ENCODE data around the gene GGNBP2. TPM values are rescaled to one million over a fixed set of nuclear protein-coding genes. Genes with fewer than 3 reads are reported as not detected.

The GGNBP2 gene
- total and polyA plus RNA-seq, 2 experiments from 2014 or later, result 40.1 to 51.5 TPM

DNA sequence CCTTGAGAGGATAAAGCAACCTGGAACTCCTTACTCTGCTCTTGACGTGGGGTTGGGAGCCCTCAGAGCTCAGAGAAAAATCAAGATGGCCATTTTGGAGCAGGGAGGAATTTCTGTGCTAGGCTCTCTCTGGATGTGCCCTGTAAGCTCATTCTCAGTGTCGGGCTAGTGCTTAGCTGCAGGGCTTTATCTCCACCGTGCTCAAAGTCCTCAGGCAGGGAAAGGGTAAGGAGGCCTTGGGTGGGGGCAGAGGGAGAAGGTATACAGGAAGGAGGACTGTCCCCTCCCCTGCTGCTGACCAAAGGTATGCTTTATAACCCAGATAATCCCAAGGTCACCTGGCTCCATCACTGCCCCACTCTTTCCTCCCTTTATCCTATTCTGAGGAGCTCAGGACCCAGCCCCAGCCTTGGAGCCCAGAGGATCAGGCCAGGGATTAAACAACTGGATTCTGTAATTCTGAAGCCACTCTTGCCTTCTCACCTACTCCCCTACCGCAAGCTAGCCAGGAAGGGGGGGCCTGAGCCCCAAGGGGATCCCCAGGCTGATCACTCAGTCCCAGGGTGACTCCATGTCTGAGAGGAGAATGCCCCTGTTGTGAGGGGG lies 48.1 kb downstream of the GGNBP2 start:
- H3K4me1 ChIP-seq (ENCODE audit: insufficient read depth), result peaks cover 12% of the 10 kb centered on the region
- 45 to 53% methylated on average over 4 of the region's 4 CpGs for WGBS, 2 experiments (ENCODE audit: low coverage in 1 of 2, low lambda C conversion rate in 2 of 2, missing lambda C conversion rate in 2 of 2)
- no peaks in the 10 kb centered on the region for H3K9me3 ChIP-seq (ENCODE audit: low read depth)
- H2AFZ ChIP-seq, result peak overlapping the region; percentile 65; the same call in 1 of the 2 replicates
- TF ChIP-seq EZH2phosphoT487 (IDR thresholded peaks at IDR 0.05; ENCODE audit: insufficient read depth, low read depth) (no peak), EZH2 (IDR thresholded peaks at IDR 0.05; ENCODE audit: insufficient read depth, poor library complexity, severe bottlenecking) (no peak)
- H4K20me1 ChIP-seq (ENCODE audit: insufficient read depth), result no peaks in the 10 kb centered on the region
- peaks cover 22% of the 10 kb centered on the region for H3K36me3 ChIP-seq (ENCODE audit: low read depth)
- peak overlapping the region; percentile 85 for H3K9ac ChIP-seq
- peak overlapping the region; percentile 80 for H3K4me3 ChIP-seq
- no peak overlapping the region for H3K27ac ChIP-seq
- no peaks in the 10 kb centered on the region for H3K27me3 ChIP-seq (replicated peaks; ENCODE audit: insufficient read depth)
- no peaks in the 10 kb centered on the region for H3K9me2 ChIP-seq (ENCODE audit: insufficient read depth)
- in situ Hi-C loops (cut with MboI), result no loop called here
- DNase-seq, result no peak
- peak overlapping the region; percentile 76 for H3K4me2 ChIP-seq (ENCODE audit: unreplicated experiment)
- no peaks in the 10 kb centered on the region for H3K79me2 ChIP-seq (ENCODE audit: insufficient read depth)
- peaks cover 33% of the 10 kb centered on the region for H3F3A ChIP-seq (ENCODE audit: insufficient read depth)

DNA sequence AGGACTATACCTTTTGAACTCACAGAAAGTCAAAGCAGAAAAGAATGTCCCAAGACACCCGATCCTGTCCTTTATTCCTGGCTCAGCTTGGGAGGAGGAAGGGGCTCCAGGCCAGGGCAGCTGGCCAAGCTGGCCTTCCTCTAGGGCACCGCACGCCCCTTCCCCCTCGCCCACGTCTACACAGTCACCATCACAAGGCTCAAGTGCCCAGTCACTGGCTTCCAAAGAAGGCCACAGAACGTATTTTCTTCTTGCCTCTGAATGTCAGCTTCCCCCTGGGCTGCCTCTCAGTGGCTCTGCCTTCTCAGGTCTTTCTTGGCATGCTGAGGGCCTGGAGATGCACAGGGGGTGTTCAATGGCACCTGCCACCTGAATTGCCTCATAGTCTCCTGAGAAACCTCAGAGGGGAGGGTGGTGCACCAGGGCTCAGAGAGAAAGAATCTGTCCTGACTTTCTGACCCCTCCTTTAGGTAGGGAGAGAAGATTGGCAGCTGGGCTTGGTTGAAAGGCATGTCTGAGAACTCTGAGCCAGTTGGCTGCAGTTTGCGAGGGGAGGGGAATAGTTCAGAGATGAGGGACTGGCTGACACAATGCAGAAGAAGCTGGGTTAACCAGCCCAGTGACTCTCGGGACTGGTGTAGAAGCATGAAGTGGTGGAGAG lies 49.1 kb downstream of the GGNBP2 start:
- in situ Hi-C loops (cut with MboI), result no loop called here
- TF ChIP-seq EZH2 (IDR thresholded peaks at IDR 0.05; ENCODE audit: insufficient read depth, poor library complexity, severe bottlenecking) (no peak), EZH2phosphoT487 (IDR thresholded peaks at IDR 0.05; ENCODE audit: insufficient read depth, low read depth) (no peak)
- no peak overlapping the region for H3K4me2 ChIP-seq (ENCODE audit: unreplicated experiment)
- H3K4me1 ChIP-seq (ENCODE audit: insufficient read depth), result peaks cover 12% of the 10 kb centered on the region
- no peak overlapping the region for H3K9ac ChIP-seq
- no peaks in the 10 kb centered on the region for H3K27me3 ChIP-seq (replicated peaks; ENCODE audit: insufficient read depth)
- H3K79me2 ChIP-seq (ENCODE audit: insufficient read depth), result no peaks in the 10 kb centered on the region
- DNase-seq, result no peak
- WGBS, 2 experiments (ENCODE audit: low coverage in 1 of 2, low lambda C conversion rate in 2 of 2, missing lambda C conversion rate in 2 of 2), result 84 to 86% methylated on average over 8 of the region's 8 CpGs
- H3K4me3 ChIP-seq, result no peak overlapping the region
- peaks cover 13% of the 10 kb centered on the region for H3K36me3 ChIP-seq (ENCODE audit: low read depth)
- H3K9me2 ChIP-seq (ENCODE audit: insufficient read depth), result no peaks in the 10 kb centered on the region
- no peak overlapping the region for H2AFZ ChIP-seq
- no peaks in the 10 kb centered on the region for H3K9me3 ChIP-seq (ENCODE audit: low read depth)
- H3K27ac ChIP-seq, result no peak overlapping the region
- no peaks in the 10 kb centered on the region for H4K20me1 ChIP-seq (ENCODE audit: insufficient read depth)
- H3F3A ChIP-seq (ENCODE audit: insufficient read depth), result peaks cover 26% of the 10 kb centered on the region

DNA sequence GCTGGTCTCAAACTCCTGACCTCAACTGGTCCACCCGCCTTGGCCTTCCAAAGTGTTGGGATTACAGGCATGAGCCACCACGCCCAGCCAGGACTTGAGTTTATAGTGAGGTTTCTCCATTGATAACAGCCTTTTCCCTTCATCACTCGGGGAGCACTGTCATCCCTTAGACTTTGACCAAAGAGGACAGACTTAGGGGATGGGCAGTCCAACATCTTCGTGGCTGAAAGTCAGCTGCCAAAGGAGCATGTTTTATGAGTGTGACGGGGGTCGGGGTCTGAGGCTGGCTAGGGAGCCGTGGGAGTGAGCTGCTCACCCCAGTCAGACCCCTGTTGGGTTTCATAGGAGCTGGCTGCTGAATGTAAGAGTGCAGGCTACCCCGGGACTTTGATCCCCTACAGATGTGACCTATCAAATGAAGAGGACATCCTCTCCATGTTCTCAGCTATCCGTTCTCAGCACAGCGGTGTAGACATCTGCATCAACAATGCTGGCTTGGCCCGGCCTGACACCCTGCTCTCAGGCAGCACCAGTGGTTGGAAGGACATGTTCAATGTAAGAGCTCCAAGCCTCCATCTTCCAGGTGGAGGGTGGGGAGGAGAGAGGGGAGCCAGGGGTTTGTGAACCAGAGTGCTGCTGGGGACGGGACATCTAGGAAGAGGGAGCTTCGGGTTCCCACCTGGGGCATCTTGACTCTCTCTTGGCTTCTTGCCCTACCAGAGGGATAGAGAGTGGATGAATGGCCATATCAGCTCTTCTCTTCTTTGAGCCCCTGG lies 50.1 kb downstream of the GGNBP2 start:
- Histone ChIP-seq H3K4me2 (ENCODE audit: unreplicated experiment) (no peak overlapping the region), H3K9ac (no peak overlapping the region), H3K9me3 (ENCODE audit: low read depth) (no peaks in the 10 kb centered on the region), H3K4me3 (no peak overlapping the region), H2AFZ (no peak overlapping the region), H3F3A (ENCODE audit: insufficient read depth) (peaks cover 16% of the 10 kb centered on the region), H4K20me1 (ENCODE audit: insufficient read depth) (no peaks in the 10 kb centered on the region), H3K27ac (no peak overlapping the region), H3K27me3 (replicated peaks; ENCODE audit: insufficient read depth) (no peaks in the 10 kb centered on the region), H3K9me2 (ENCODE audit: insufficient read depth) (no peaks in the 10 kb centered on the region), H3K36me3 (ENCODE audit: low read depth) (peaks cover 3% of the 10 kb centered on the region; the same call in 1 of the 2 replicates), H3K4me1 (ENCODE audit: insufficient read depth) (peaks cover 12% of the 10 kb centered on the region), H3K79me2 (ENCODE audit: insufficient read depth) (no peaks in the 10 kb centered on the region)
- no peak for DNase-seq
- no peak for TF ChIP-seq EZH2 (IDR thresholded peaks at IDR 0.05; ENCODE audit: insufficient read depth, poor library complexity, severe bottlenecking)
- no peak for TF ChIP-seq EZH2phosphoT487 (IDR thresholded peaks at IDR 0.05; ENCODE audit: insufficient read depth, low read depth)
- WGBS, 2 experiments (ENCODE audit: low coverage in 1 of 2, low lambda C conversion rate in 2 of 2, missing lambda C conversion rate in 2 of 2), result 79 to 81% methylated on average over 13 of the region's 13 CpGs
- in situ Hi-C loops (cut with MboI), result no loop called here

DNA sequence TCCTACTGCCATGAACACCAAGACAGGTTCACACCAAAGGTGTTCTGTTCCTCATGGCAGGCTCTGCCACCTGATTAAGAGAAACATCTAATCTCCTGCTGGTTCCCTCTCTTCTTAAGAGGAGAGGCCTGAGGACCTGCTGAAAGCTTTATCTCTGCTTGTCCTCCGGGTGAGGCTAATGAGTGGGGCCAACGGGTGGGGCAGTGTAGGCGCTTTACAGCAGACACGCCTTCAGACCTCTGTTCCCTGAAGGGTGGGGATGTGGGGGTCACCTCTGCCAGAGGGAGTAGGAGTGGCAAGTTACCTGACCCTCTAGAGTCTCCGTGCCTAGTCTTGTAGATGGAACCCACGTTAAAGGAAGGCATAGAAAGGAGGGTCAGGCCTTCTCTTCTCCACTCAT lies 52.5 kb downstream of the GGNBP2 start:
- peaks cover 5% of the 10 kb centered on the region for H3K79me2 ChIP-seq (ENCODE audit: insufficient read depth)
- in situ Hi-C loops (cut with MboI), result no loop called here
- WGBS, 2 experiments (ENCODE audit: low coverage in 1 of 2, low lambda C conversion rate in 2 of 2, missing lambda C conversion rate in 2 of 2), result 91 to 92% methylated on average over 6 of the region's 6 CpGs

More for the DNA sequence above, 52.5 kb downstream of the GGNBP2 start:
- Histone ChIP-seq H3K4me3 (no peak overlapping the region), H3K9me2 (ENCODE audit: insufficient read depth) (no peaks in the 10 kb centered on the region), H3K27ac (no peak overlapping the region), H4K20me1 (ENCODE audit: insufficient read depth) (no peaks in the 10 kb centered on the region), H3K9ac (no peak overlapping the region), H3K4me1 (ENCODE audit: insufficient read depth) (peaks cover 6% of the 10 kb centered on the region; the same call in 1 of the 2 replicates), H3K4me2 (ENCODE audit: unreplicated experiment) (no peak overlapping the region), H3K9me3 (ENCODE audit: low read depth) (no peaks in the 10 kb centered on the region), H3F3A (ENCODE audit: insufficient read depth) (no peaks in the 10 kb centered on the region), H2AFZ (no peak overlapping the region), H3K36me3 (ENCODE audit: low read depth) (no peaks in the 10 kb centered on the region), H3K27me3 (replicated peaks; ENCODE audit: insufficient read depth) (no peaks in the 10 kb centered on the region)
- TF ChIP-seq EZH2 (IDR thresholded peaks at IDR 0.05; ENCODE audit: insufficient read depth, poor library complexity, severe bottlenecking), result no peak
- TF ChIP-seq EZH2phosphoT487 (IDR thresholded peaks at IDR 0.05; ENCODE audit: insufficient read depth, low read depth), result no peak
- DNase-seq, result no peak
